CD14-positive monocyte (primary cell): ENCODE measurements around the gene EDEM1. TPM values are rescaled to one million over a fixed set of nuclear protein-coding genes. Genes with fewer than 3 reads are reported as not detected.

Experiments used
- DNase-seq, 3 donors: peaks; one replicate each; pipeline ENCODE4 v3.0.0-alpha.2; 2011 to 2022
- H2AFZ ChIP-seq: 2 replicates; pipeline ENCODE4 v1.6.0; 2012; ENCODE audit warnings: mild to moderate bottlenecking, low read depth, low read length, inconsistent platforms; ENCODE audit not compliant: insufficient read depth, poor library complexity, severe bottlenecking
- H3K27ac ChIP-seq, 2 donors: 1 replicate in 1 of 2; 2 replicates in 1 of 2; pipeline ENCODE4 v1.5.1; 2012 to 2013; ENCODE audit warnings: low read length in 2 of 2, control low read depth in 1 of 2, inconsistent platforms in 1 of 2, low read depth in 1 of 2, mild to moderate bottlenecking in 1 of 2
- H3K27me3 ChIP-seq, 2 donors: one replicate each; pipeline versions ENCODE4 v1.6.0 to v1.6.1; 2011 to 2013; ENCODE audit warnings: low read length in 2 of 2; ENCODE audit not compliant: control insufficient read depth in 2 of 2, insufficient read depth in 2 of 2
- H3K36me3 ChIP-seq, 2 donors: replicated peaks in 1 of 2; 1 replicate in 1 of 2; 2 replicates in 1 of 2; pipeline versions ENCODE4 v1.5.1 to v1.6.1; 2012 to 2013; ENCODE audit warnings: low read length in 2 of 2, control low read depth in 1 of 2, inconsistent platforms in 1 of 2, mild to moderate bottlenecking in 1 of 2; ENCODE audit not compliant: insufficient read depth in 2 of 2, control insufficient read depth in 1 of 2
- H3K4me1 ChIP-seq, 2 donors: 1 replicate in 1 of 2; 2 replicates in 1 of 2; pipeline versions ENCODE4 v1.5.1 to v1.6.1; 2012 to 2013; ENCODE audit warnings: low read length in 2 of 2, control low read depth in 1 of 2, inconsistent platforms in 1 of 2, mild to moderate bottlenecking in 1 of 2, moderate library complexity in 1 of 2; ENCODE audit not compliant: insufficient read depth in 2 of 2, control insufficient read depth in 1 of 2
- H3K4me2 ChIP-seq: replicated peaks from 2 replicates; pipeline ENCODE3; 2012; ENCODE audit warnings: low read length, moderate library complexity, mild to moderate bottlenecking; ENCODE audit not compliant: poor library complexity, severe bottlenecking; ENCODE audit errors: extremely low read depth
- H3K4me3 ChIP-seq, 3 experiments: fragments of 200-600 bp in 1 of 3; sonication (generic) in 1 of 3; replicated peaks in 1 of 3; 1 replicate in 2 of 3; 2 replicates in 1 of 3; pipeline ENCODE4 v1.5.1; 2011 to 2013; ENCODE audit warnings: low read length in 3 of 3, mild to moderate bottlenecking in 3 of 3, control low read depth in 2 of 3, low read depth in 2 of 3, inconsistent platforms in 1 of 3, moderate library complexity in 1 of 3
- H3K79me2 ChIP-seq: 2 replicates; pipeline ENCODE4 v1.6.0; 2012; ENCODE audit warnings: mild to moderate bottlenecking, control low read depth, inconsistent platforms, low read length, moderate library complexity; ENCODE audit not compliant: insufficient read depth
- H3K9ac ChIP-seq: 2 replicates; pipeline ENCODE4 v1.6.0; 2017; ENCODE audit warnings: low read length, mild to moderate bottlenecking; ENCODE audit not compliant: insufficient read depth, poor library complexity, severe bottlenecking
- H3K9me3 ChIP-seq, 2 donors: replicated peaks in 1 of 2; 1 replicate in 1 of 2; 2 replicates in 1 of 2; pipeline versions ENCODE4 v1.5.1 to v1.6.1; 2012 to 2013; ENCODE audit warnings: low read length in 2 of 2, control low read depth in 1 of 2; ENCODE audit not compliant: control insufficient read depth in 1 of 2, insufficient read depth in 1 of 2
- H4K20me1 ChIP-seq: 2 replicates; pipeline ENCODE4 v1.6.0; 2012; ENCODE audit warnings: mild to moderate bottlenecking, low read length, control low read depth, moderate library complexity; ENCODE audit not compliant: insufficient read depth
- H3K27ac Mint-ChIP-seq, 7 donors: one replicate each; pipeline ENCODE4 v1.8.0; 2020; ENCODE audit warnings: mild to moderate bottlenecking in 7 of 7, mixed read lengths in 7 of 7, moderate library complexity in 6 of 7, inconsistent platforms in 2 of 7
- H3K27me3 Mint-ChIP-seq, 3 donors: one replicate each; pipeline ENCODE4 v1.8.0; 2021 to 2022; ENCODE audit warnings: low read depth in 3 of 3, mild to moderate bottlenecking in 3 of 3, mixed read lengths in 3 of 3, moderate library complexity in 3 of 3, inconsistent platforms in 1 of 3
- H3K36me3 Mint-ChIP-seq, 2 donors: one replicate each; pipeline ENCODE4 v1.8.0; 2020; ENCODE audit warnings: mixed read lengths in 2 of 2, inconsistent platforms in 1 of 2, mild to moderate bottlenecking in 1 of 2
- H3K4me1 Mint-ChIP-seq: one replicate; pipeline ENCODE4 v1.8.0; 2020; ENCODE audit warnings: mild to moderate bottlenecking, mixed read lengths
- H3K4me3 Mint-ChIP-seq, 2 donors: one replicate each; pipeline ENCODE4 v1.8.0; 2020; ENCODE audit warnings: mild to moderate bottlenecking in 2 of 2, mixed read lengths in 2 of 2, moderate library complexity in 1 of 2
- H3K9me3 Mint-ChIP-seq, 7 donors: one replicate each; pipeline ENCODE4 v1.8.0; 2020 to 2022; ENCODE audit warnings: mixed read lengths in 7 of 7, mild to moderate bottlenecking in 6 of 7, moderate library complexity in 6 of 7, inconsistent platforms in 2 of 7
- CTCF ChIP-seq: fragments of 200-600 bp; IDR thresholded peaks from one replicate; pipeline ENCODE4 v1.8.0; 2022; ENCODE audit warnings: antibody characterized with exemption, mild to moderate bottlenecking
- WGBS: methylation state at CpG from one replicate; pipeline ENCODE4 v1.1.5; 2013; ENCODE audit warnings: missing lambda C conversion rate; ENCODE audit not compliant: insufficient coverage; 5-methylcytosine and 5-hydroxymethylcytosine counted together
- intact Hi-C, 2 donors: fragments of 100-400 bp; cut with micrococcal nuclease; formaldehyde crosslinking; loops; one replicate each; pipeline versions ENCODE4 v1.15.0 to v1.15.1; 2023
- polyA plus RNA-seq, 3 donors: library from polyadenylated mRNA; depleted of rRNA in 1 of 3; unstranded in 2 of 3; stranded (reverse) in 1 of 3; fragments of 300-500 nt in 2 of 3; fragments of >200 nt in 1 of 3; fragmentation: Illumina TruSeq in 2 of 3; gene quantifications; 1 replicate in 2 of 3; 2 replicates in 1 of 3; pipeline ENCODE4 v1.2.3, GENCODE V29; 2012 to 2021

Gene EDEM1
- polyA plus RNA-seq, 3 donors, result 17.5 to 31.7 (median 23.7) TPM

GRCh38 chr3:5255404-5256344 lies 68.2 kb downstream of the EDEM1 start:
- peaks cover 0 to 2% (median 0%) of the 10 kb centered on the region in 3 donors for H3K27me3 Mint-ChIP-seq
- Histone ChIP-seq H3K79me2 (no peaks in the 10 kb centered on the region), H4K20me1 (no peaks in the 10 kb centered on the region), H2AFZ (no peak overlapping the region), H3K9me3 (no peaks in the 10 kb centered on the region), H3K9ac (no peak overlapping the region), H3K27me3 (no peaks in the 10 kb centered on the region), H3K4me1 (peaks cover 13% of the 10 kb centered on the region in 2 donors), H3K27ac (no peak overlapping the region), H3K4me2 (no peak overlapping the region), H3K4me3 (no peak overlapping the region), H3K36me3 (no peaks in the 10 kb centered on the region)
- DNase-seq, result no peak
- intact Hi-C loops, result no loop called here
- H3K9me3 Mint-ChIP-seq, result peaks cover 0 to 4% (median 0%) of the 10 kb centered on the region in 7 donors
- no peak overlapping the region for H3K4me3 Mint-ChIP-seq
- WGBS, result 50% methylated on average over 2 of the region's 4 CpGs
- H3K27ac Mint-ChIP-seq, result no peak overlapping the region
- H3K4me1 Mint-ChIP-seq, result peaks cover 25% of the 10 kb centered on the region
- no peak for TF ChIP-seq CTCF
- H3K36me3 Mint-ChIP-seq, result no peaks in the 10 kb centered on the region

GRCh38 chr3:5258526-5258925 lies 71.0 kb downstream of the EDEM1 start:
- DNase-seq, result no peak
- H3K9me3 Mint-ChIP-seq, result peaks cover 0 to 4% (median under 1%) of the 10 kb centered on the region in 7 donors
- no peak overlapping the region for H3K9ac ChIP-seq
- intact Hi-C loops, result no loop called here
- H3K4me3 Mint-ChIP-seq, result no peak overlapping the region
- H3K36me3 ChIP-seq, result no peaks in the 10 kb centered on the region
- peaks cover 34% of the 10 kb centered on the region for H3K4me1 Mint-ChIP-seq
- H3K9me3 ChIP-seq, result no peaks in the 10 kb centered on the region
- no peaks in the 10 kb centered on the region for H3K79me2 ChIP-seq
- H4K20me1 ChIP-seq, result no peaks in the 10 kb centered on the region
- H3K4me3 ChIP-seq, result no peak overlapping the region
- no peak for TF ChIP-seq CTCF
- peaks cover 23 to 24% of the 10 kb centered on the region in 2 donors for H3K4me1 ChIP-seq
- no peak overlapping the region for H3K27ac Mint-ChIP-seq
- no peaks in the 10 kb centered on the region for H3K27me3 Mint-ChIP-seq
- H3K27ac ChIP-seq, result no peak overlapping the region
- WGBS, result 80% methylated on average over 1 of the region's 3 CpGs
- H2AFZ ChIP-seq, result no peak overlapping the region
- H3K36me3 Mint-ChIP-seq, result no peaks in the 10 kb centered on the region
- no peak overlapping the region for H3K4me2 ChIP-seq
- H3K27me3 ChIP-seq, result no peaks in the 10 kb centered on the region
